Heart left ventricle (tissue), 16 donors: ENCODE data around the gene MFAP1. TPM values are rescaled to one million over a fixed set of nuclear protein-coding genes. Genes with fewer than 3 reads are reported as not detected.
"Not testable (repeated sequence)": the region's sequence is repeated elsewhere in the genome, so short reads cannot be mapped to it uniquely, and the experiment has no call there.

Experiments
- ATAC-seq, 4 donors: fragments of 200-7000 bp; cut with Tn5 transposase; one replicate each; pipeline ENCODE4 v1.9.1; 2020 to 2022; ENCODE audit warnings: moderate library complexity in 4 of 4, mild to moderate bottlenecking in 3 of 4, moderate number of reproducible peaks in 1 of 4
- DNase-seq, 5 donors: peaks; one replicate each; pipeline ENCODE4 v3.0.0-alpha.2; 2020
- H3K27ac ChIP-seq, 12 donors: fragments of 200-600 bp; sonication (generic) in 4 of 12; one replicate each; pipeline versions ENCODE4 v1.5.0 to v1.8.0; 2016 to 2022; ENCODE audit warnings: mild to moderate bottlenecking in 2 of 12
- H3K27me3 ChIP-seq, 9 donors: fragments of 200-600 bp; sonication (generic) in 2 of 9; one replicate each; pipeline versions ENCODE4 v1.5.1 to v1.8.0; 2016 to 2022; ENCODE audit warnings: mild to moderate bottlenecking in 3 of 9
- H3K36me3 ChIP-seq, 9 donors: fragments of 200-600 bp; sonication (generic) in 2 of 9; one replicate each; pipeline versions ENCODE4 v1.5.0 to v1.8.0; 2018 to 2022; ENCODE audit warnings: mild to moderate bottlenecking in 2 of 9
- H3K4me1 ChIP-seq, 12 donors: fragments of 200-600 bp; sonication (generic) in 4 of 12; one replicate each; pipeline versions ENCODE4 v1.5.0 to v1.8.0; 2016 to 2022; ENCODE audit warnings: mild to moderate bottlenecking in 3 of 12
- H3K4me3 ChIP-seq, 12 donors: fragments of 200-600 bp; sonication (generic) in 4 of 12; one replicate each; pipeline versions ENCODE4 v1.5.0 to v1.8.0; 2017 to 2022; ENCODE audit warnings: mild to moderate bottlenecking in 9 of 12, moderate library complexity in 4 of 12
- H3K9me3 ChIP-seq, 12 donors: fragments of 200-600 bp; sonication (generic) in 4 of 12; one replicate each; pipeline versions ENCODE4 v1.5.0 to v1.8.0; 2016 to 2022; ENCODE audit warnings: mild to moderate bottlenecking in 1 of 12
- CTCF ChIP-seq, 12 donors: fragments of 200-600 bp; sonication (generic) in 4 of 12; IDR thresholded peaks; one replicate each; pipeline versions ENCODE4 v1.5.0 to v1.8.0; 2018 to 2022; ENCODE audit warnings: antibody characterized with exemption in 12 of 12, mild to moderate bottlenecking in 5 of 12
- POLR2A ChIP-seq, 2 donors: fragments of 450-650 bp; IDR thresholded peaks; one replicate each; pipeline ENCODE4 v1.6.1; 2017; ENCODE audit warnings: antibody characterized with exemption in 2 of 2, mild to moderate bottlenecking in 2 of 2, moderate library complexity in 2 of 2
- WGBS, 4 donors: extraction: QIAGEN DNeasy Blood & Tissue Kit in 2 of 4; methylation state at CpG; one replicate each; pipeline versions ENCODE4 v1.1.5 to v1.1.7; 2013 to 2018; 5-methylcytosine and 5-hydroxymethylcytosine counted together
- intact Hi-C, 10 donors: fragments of 100-400 bp; cut with DNase I; formaldehyde crosslinking; loops; one replicate each; pipeline versions ENCODE4 v1.11.1 to v1.14.2; 2022
- polyA plus RNA-seq, 2 donors: library from polyadenylated mRNA; stranded (reverse); fragments of 200-250 nt; gene quantifications; one replicate each; pipeline ENCODE4 v1.2.3, GENCODE V29; 2013
- total RNA-seq, 9 donors: library from RNA; depleted of rRNA in 2 of 9; stranded (reverse); fragments of >200 nt in 2 of 9; fragmentation: NEBNext Ultra II Directional in 3 of 9; extraction: Animal tissue kit (Norgen Biotek cat#: 25700) in 3 of 9; gene quantifications; one replicate each; pipeline versions ENCODE4 v1.1.0 to v1.2.4, GENCODE V29; 2016 to 2023
- donor health status: ischemic (EF 13 %, LVEDD 7.1; RV severe dilation, severe dysfunction).
- donor health status: healthy with polysubstance abuse.
- donor health status: DM: no; HTN: yes; CAD: no.
- donor health status: DM: no; HTN: no; CAD: no.
- donor health status: ischemic (EF 25% LVEDD 6.9; RV normal size, moderate dysfunction).
- donor health status: ischemic (EF 25% LVEDD 5.7; RV mildly dilated, moderate dysfunction).
- donor health status: healthy.
- donor health status: DM: yes; HTN: yes; CAD: no.
- donor health status: ischemic (EF 35%, LVEDD 5.7; RV mildly dilated, moderate dysfunction).
- donor health status: nonischemic (EF 11% LVEDD 7.7; RV severe dilation, severe dysfunction).
- donor health status: DM: yes; HTN: yes; CAD: no.
- donor health status: PGD.
- donor health status: ischemic (EF 29% LVEDD 5.4; RV normal size, mild dysfunction).
- donor health status: nonischemic (EF 23%, LVEDD 6.1; RV moderate dilation, normal function).

Gene MFAP1
- total and polyA plus RNA-seq, 11 donors = 13.2 to 35.5 (median 20.2) TPM

- no peaks in the 10 kb centered on the region for H3K9me3 ChIP-seq
- WGBS, 4 donors = 92 to 95% (median 93%) methylated on average over 6 of the region's 6 CpGs
- no peaks in the 10 kb centered on the region for H3K4me1 ChIP-seq
- ATAC-seq = no peak
- intact Hi-C loops = no loop called here
- TF ChIP-seq CTCF (IDR thresholded peaks at IDR 0.05) (no peak), POLR2A (IDR thresholded peaks at IDR 0.05) (no peak)
- no peaks in the 10 kb centered on the region for H3K27me3 ChIP-seq
- DNase-seq = no peak
- H3K36me3 ChIP-seq = peaks cover 0 to 52% (median 14%) of the 10 kb centered on the region in 9 donors
- no peak overlapping the region for H3K4me3 ChIP-seq
- H3K27ac ChIP-seq = no peak overlapping the region
Observed at GRCh38 chr15:43854801-43855200, 30.3 kb upstream of the MFAP1 start.

- ATAC-seq (no peak), DNase-seq (no peak)
- Histone ChIP-seq H3K9me3 (no peaks in the 10 kb centered on the region), H3K36me3 (peaks cover 0 to 37% (median 6%) of the 10 kb centered on the region in 9 donors), H3K4me1 (no peaks in the 10 kb centered on the region), H3K27ac (no peak overlapping the region), H3K27me3 (no peaks in the 10 kb centered on the region), H3K4me3 (no peak overlapping the region)
- WGBS, 4 donors = 94 to 99% (median 97%) methylated on average over 4 of the region's 4 CpGs
- no peak for TF ChIP-seq CTCF (IDR thresholded peaks at IDR 0.05)
- TF ChIP-seq POLR2A (IDR thresholded peaks at IDR 0.05) = no peak
- intact Hi-C loops = no loop called here
Observed at GRCh38 chr15:43852607-43853006, 28.1 kb upstream of the MFAP1 start.

GRCh38 chr15:43851251-43851650, 26.8 kb upstream of the MFAP1 start:
- Histone ChIP-seq H3K9me3 (no peaks in the 10 kb centered on the region), H3K27me3 (no peaks in the 10 kb centered on the region), H3K27ac (no peak overlapping the region), H3K4me1 (no peaks in the 10 kb centered on the region), H3K4me3 (no peak overlapping the region), H3K36me3 (peaks cover 0 to 30% (median 6%) of the 10 kb centered on the region in 9 donors)
- ATAC-seq (no peak), DNase-seq (no peak)
- no peak for TF ChIP-seq POLR2A (IDR thresholded peaks at IDR 0.05)
- no peak for TF ChIP-seq CTCF (IDR thresholded peaks at IDR 0.05)
- WGBS, 4 donors = 95 to 100% (median 96%) methylated on average over 3 of the region's 3 CpGs
- intact Hi-C loops = no loop called here

- no peak overlapping the region for H3K4me3 ChIP-seq
- H3K9me3 ChIP-seq = no peaks in the 10 kb centered on the region
- no peak for TF ChIP-seq CTCF (IDR thresholded peaks at IDR 0.05)
- no peak for TF ChIP-seq POLR2A (IDR thresholded peaks at IDR 0.05)
- H3K27me3 ChIP-seq = no peaks in the 10 kb centered on the region
- H3K36me3 ChIP-seq = peaks cover 0 to 53% (median 15%) of the 10 kb centered on the region in 9 donors
- no peak for ATAC-seq
- DNase-seq = no peak
- H3K4me1 ChIP-seq = no peaks in the 10 kb centered on the region
- intact Hi-C loops = no loop called here
- no peak overlapping the region for H3K27ac ChIP-seq
Observed at GRCh38 chr15:43845421-43845820, 20.9 kb upstream of the MFAP1 start.

GRCh38 chr15:43832485-43832884, 8.0 kb upstream of the MFAP1 start:
- Histone ChIP-seq H3K4me1 (peaks cover 0 to 14% (median 3%) of the 10 kb centered on the region in 12 donors), H3K36me3 (peaks cover 0 to 16% (median 8%) of the 10 kb centered on the region in 9 donors)
- H3K9me3 ChIP-seq, H3K27me3 ChIP-seq, H3K27ac ChIP-seq, ATAC-seq, intact Hi-C loops, H3K4me3 ChIP-seq, DNase-seq: not testable (repeated sequence)
- 87 to 96% (median 92%) methylated on average over 6 of the region's 6 CpGs for WGBS, 4 donors

- Histone ChIP-seq H3K36me3 (peaks cover 0 to 16% (median 8%) of the 10 kb centered on the region in 9 donors), H3K4me1 (peaks cover 0 to 23% (median 8%) of the 10 kb centered on the region in 12 donors)
- intact Hi-C loops, H3K4me3 ChIP-seq, H3K27ac ChIP-seq, H3K9me3 ChIP-seq, ATAC-seq, DNase-seq, H3K27me3 ChIP-seq: not testable (repeated sequence)
- WGBS, 4 donors = 90 to 94% (median 93%) methylated on average over 14 of the region's 14 CpGs
Observed at GRCh38 chr15:43831519-43832052, 7.1 kb upstream of the MFAP1 start.

GRCh38 chr15:43830691-43831275, 6.3 kb upstream of the MFAP1 start:
- DNase-seq, intact Hi-C loops: not testable (repeated sequence)
- WGBS, 4 donors = 95 to 97% (median 96%) methylated on average over 9 of the region's 9 CpGs

More at GRCh38 chr15:43830691-43831275, 6.3 kb upstream of the MFAP1 start:
- Histone ChIP-seq H3K36me3 (peaks cover 0 to 12% (median 3%) of the 10 kb centered on the region in 9 donors), H3K4me1 (peaks cover 0 to 30% (median 13%) of the 10 kb centered on the region in 12 donors)
- ATAC-seq, H3K9me3 ChIP-seq, H3K27ac ChIP-seq, H3K4me3 ChIP-seq, H3K27me3 ChIP-seq: not testable (repeated sequence)
